Neural cell (in vitro differentiated cells): ENCODE data around the gene PHF21B. TPM values are rescaled to one million over a fixed set of nuclear protein-coding genes. Genes with fewer than 3 reads are reported as not detected.
A peak's percentile ranks its signal among the peaks of the same experiment; 100 is the strongest.

Experiments used
- H2AFZ ChIP-seq: fragments of 200-600, 300-800 bp; sonication (generic), shearing (Covaris generic); 2 replicates; pipeline ENCODE4 v1.6.0; 2014; ENCODE audit warnings: low read depth, mild to moderate bottlenecking, antibody characterized with exemption, low read length, moderate library complexity
- H3F3A ChIP-seq: fragments of 200-600 bp; shearing (Covaris generic); 2 replicates; pipeline ENCODE4 v1.6.1; 2016; ENCODE audit warnings: mild to moderate bottlenecking, moderate library complexity, mixed read lengths, antibody characterized with exemption, low read length; ENCODE audit not compliant: insufficient read depth, poor library complexity, severe bottlenecking
- H3K27ac ChIP-seq: fragments of 200-600, 300-800 bp; sonication (generic), shearing (Covaris generic); 2 replicates; pipeline ENCODE4 v1.5.1; 2014; ENCODE audit warnings: mild to moderate bottlenecking, low read length, moderate library complexity
- H3K27me3 ChIP-seq: fragments of 300-800, 200-600 bp; sonication (generic), shearing (Covaris generic); 2 replicates; pipeline ENCODE4 v1.6.0; 2014; ENCODE audit warnings: mild to moderate bottlenecking, low read depth, low read length, moderate library complexity; ENCODE audit not compliant: insufficient read depth
- H3K36me3 ChIP-seq: fragments of 300-800, 200-600 bp; sonication (generic), shearing (Covaris generic); 2 replicates; pipeline ENCODE4 v1.5.1; 2014; ENCODE audit warnings: mild to moderate bottlenecking, antibody characterized with exemption, low read length, moderate library complexity; ENCODE audit not compliant: insufficient read depth
- H3K4me2 ChIP-seq: fragments of 300-800, 200-600 bp; sonication (generic), shearing (Covaris generic); 2 replicates; pipeline ENCODE4 v1.6.0; 2014; ENCODE audit warnings: mild to moderate bottlenecking, low read length
- H3K4me3 ChIP-seq: fragments of 300-800, 200-600 bp; sonication (generic), shearing (Covaris generic); 2 replicates; pipeline ENCODE4 v1.5.1; 2014; ENCODE audit warnings: mild to moderate bottlenecking, low read length, moderate library complexity
- H3K79me2 ChIP-seq: fragments of 200-600 bp; shearing (Covaris generic); replicated peaks from 2 replicates; pipeline ENCODE4 v1.6.0; 2014; ENCODE audit warnings: mild to moderate bottlenecking, low read length, moderate library complexity; ENCODE audit not compliant: insufficient read depth
- H3K9ac ChIP-seq: fragments of 300-800, 200-600 bp; sonication (generic), shearing (Covaris generic); 2 replicates; pipeline ENCODE4 v1.6.1; 2016; ENCODE audit warnings: mild to moderate bottlenecking, low read length, mixed read lengths
- H3K9me2 ChIP-seq: fragments of 200-600 bp; shearing (Covaris generic); 2 replicates; pipeline ENCODE4 v1.6.1; 2016; ENCODE audit warnings: mild to moderate bottlenecking, low read length, mixed read lengths; ENCODE audit not compliant: insufficient read depth
- H3K9me3 ChIP-seq: fragments of 200-600, 300-800 bp; sonication (generic), shearing (Covaris generic); 2 replicates; pipeline ENCODE4 v1.6.1; 2016; ENCODE audit warnings: mild to moderate bottlenecking, mixed run types, low read length, moderate library complexity, mixed read lengths
- H4K20me1 ChIP-seq: fragments of 200-600 bp; shearing (Covaris generic); 2 replicates; pipeline ENCODE4 v1.6.1; 2016; ENCODE audit warnings: mild to moderate bottlenecking, mixed run types; ENCODE audit not compliant: insufficient read depth
- CTCF ChIP-seq: fragments of 450-650 bp; IDR thresholded peaks from 2 replicates; pipeline ENCODE4 v1.5.1; 2014; ENCODE audit warnings: antibody characterized with exemption, mild to moderate bottlenecking, moderate library complexity; ENCODE audit not compliant: poor library complexity, severe bottlenecking
- EZH2 ChIP-seq: fragments of 200-600, 300-800 bp; shearing (Covaris generic), sonication (generic); IDR thresholded peaks from 2 replicates; pipeline ENCODE4 v1.6.1; 2014; ENCODE audit warnings: antibody characterized with exemption, low read length, borderline replicate concordance, mild to moderate bottlenecking; ENCODE audit not compliant: insufficient read depth, poor library complexity, severe bottlenecking
- MXI1 ChIP-seq: fragments of 450-650 bp; conservative IDR thresholded peaks from 2 replicates; pipeline ENCODE4 v1.6.1; 2014; ENCODE audit warnings: antibody characterized with exemption, mild to moderate bottlenecking; ENCODE audit not compliant: poor library complexity, severe bottlenecking
- POLR2AphosphoS5 ChIP-seq: IDR thresholded peaks from 2 replicates; pipeline ENCODE4 v1.6.1; 2012
- RAD21 ChIP-seq: fragments of 450-650 bp; conservative IDR thresholded peaks from 2 replicates; pipeline ENCODE4 v1.6.1; 2014; ENCODE audit warnings: antibody characterized with exemption, mild to moderate bottlenecking, moderate library complexity
- SMC3 ChIP-seq: fragments of 450-650 bp; conservative IDR thresholded peaks from 2 replicates; pipeline ENCODE4 v1.6.1; 2014; ENCODE audit warnings: antibody characterized with exemption, mild to moderate bottlenecking, moderate library complexity; ENCODE audit not compliant: poor library complexity
- TAF1 ChIP-seq: IDR thresholded peaks from 2 replicates; pipeline ENCODE4 v1.6.1; 2012; ENCODE audit warnings: low read depth
- polyA plus RNA-seq: library from polyadenylated mRNA; depleted of rRNA; stranded (reverse); fragments of >200 nt; gene quantifications from 2 replicates; pipeline ENCODE4 v1.2.3, GENCODE V29; 2014

Gene PHF21B
- polyA plus RNA-seq, 1 donor from 2014 or later, result 49.5 TPM

GRCh38 chr22:45047260-45047659 lies 37.5 kb upstream of the PHF21B start:
- Histone ChIP-seq H3K9me2 (no peaks in the 10 kb centered on the region), H3K36me3 (no peaks in the 10 kb centered on the region), H3K9ac (no peak overlapping the region), H2AFZ (no peak overlapping the region), H3K79me2 (no peaks in the 10 kb centered on the region), H3K27ac (no peak overlapping the region), H4K20me1 (no peaks in the 10 kb centered on the region), H3F3A (no peaks in the 10 kb centered on the region), H3K9me3 (no peaks in the 10 kb centered on the region), H3K27me3 (no peaks in the 10 kb centered on the region), H3K4me3 (no peak overlapping the region), H3K4me2 (no peak overlapping the region)
- TF ChIP-seq SMC3, result no peak
- no peak for TF ChIP-seq TAF1
- TF ChIP-seq CTCF, result no peak
- no peak for TF ChIP-seq EZH2
- TF ChIP-seq POLR2AphosphoS5, result no peak
- no peak for TF ChIP-seq MXI1
- no peak for TF ChIP-seq RAD21

- Histone ChIP-seq H3K4me3 (no peak overlapping the region), H3F3A (no peaks in the 10 kb centered on the region), H3K9ac (no peak overlapping the region), H3K27ac (no peak overlapping the region), H3K4me2 (no peak overlapping the region), H4K20me1 (no peaks in the 10 kb centered on the region), H3K9me3 (no peaks in the 10 kb centered on the region), H2AFZ (no peak overlapping the region), H3K79me2 (no peaks in the 10 kb centered on the region), H3K27me3 (no peaks in the 10 kb centered on the region), H3K36me3 (no peaks in the 10 kb centered on the region), H3K9me2 (no peaks in the 10 kb centered on the region)
- TF ChIP-seq POLR2AphosphoS5 (peak; percentile 48), SMC3 (no peak)
Observed at GRCh38 chr22:45045208-45045607, 35.4 kb upstream of the PHF21B start.

GRCh38 chr22:45042263-45042662 lies 32.5 kb upstream of the PHF21B start:
- Histone ChIP-seq H3K9ac (no peak overlapping the region), H3K79me2 (no peaks in the 10 kb centered on the region), H3K9me3 (no peaks in the 10 kb centered on the region), H2AFZ (no peak overlapping the region), H3F3A (no peaks in the 10 kb centered on the region), H3K4me3 (no peak overlapping the region), H4K20me1 (no peaks in the 10 kb centered on the region), H3K27ac (no peak overlapping the region), H3K4me2 (no peak overlapping the region), H3K36me3 (no peaks in the 10 kb centered on the region), H3K27me3 (no peaks in the 10 kb centered on the region), H3K9me2 (no peaks in the 10 kb centered on the region)
- TF ChIP-seq MXI1, result no peak
- TF ChIP-seq CTCF, result no peak
- TF ChIP-seq EZH2, result no peak
- TF ChIP-seq TAF1, result no peak
